HEK293T (cell line): ENCODE measurements around the gene RGL2.

ENCODE experiments used
- CTCF ChIA-PET: fragments of 350-600 bp; formaldehyde crosslinking; extraction: SDS; loops from one replicate; lab custom pipeline; 2021; ENCODE audit warnings: antibody characterized with exemption, inconsistent platforms; lab: Yijun Ruan, JAX
- POLR2A ChIA-PET: fragments of 350-600 bp; formaldehyde crosslinking; extraction: SDS; loops from one replicate; lab custom pipeline; 2020; ENCODE audit warnings: antibody characterized with exemption, inconsistent platforms; lab: Yijun Ruan, JAX
- DNase-seq: peaks from one replicate; pipeline ENCODE4 v3.0.0; 2012; ENCODE audit warnings: mixed read lengths; ENCODE audit errors: extremely low spot score
- ARNT ChIP-seq: fragments of 450-650 bp; IDR thresholded peaks from 2 replicates; pipeline ENCODE4 v1.6.1; 2017; ENCODE audit warnings: mild to moderate bottlenecking
- BHLHE40 ChIP-seq: fragments of 450-650 bp; IDR thresholded peaks from 2 replicates; pipeline ENCODE4 v1.6.1; 2016; ENCODE audit warnings: mild to moderate bottlenecking, moderate library complexity, borderline replicate concordance
- CTBP1 ChIP-seq: fragments of 450-650 bp; IDR thresholded peaks from 2 replicates; pipeline ENCODE4 v1.6.1; 2016; ENCODE audit warnings: borderline replicate concordance
- ELF4 ChIP-seq: fragments of 450-650 bp; IDR thresholded peaks from 2 replicates; pipeline ENCODE4 v1.6.1; 2017; ENCODE audit warnings: antibody characterized with exemption
- FOXA1 ChIP-seq: fragments of 450-650 bp; IDR thresholded peaks from 2 replicates; pipeline ENCODE4 v1.6.1; 2016; ENCODE audit warnings: mild to moderate bottlenecking
- FOXK2 ChIP-seq: fragments of 450-650 bp; IDR thresholded peaks from 2 replicates; pipeline ENCODE4 v1.6.1; 2016; ENCODE audit warnings: mild to moderate bottlenecking
- FOXM1 ChIP-seq: fragments of 450-650 bp; IDR thresholded peaks from 2 replicates; pipeline ENCODE4 v1.6.1; 2017; ENCODE audit warnings: mild to moderate bottlenecking, borderline replicate concordance
- HDGF ChIP-seq: fragments of 450-650 bp; IDR thresholded peaks from 2 replicates; pipeline ENCODE4 v1.6.1; 2017; ENCODE audit warnings: antibody characterized with exemption, borderline replicate concordance
- L3MBTL2 ChIP-seq: fragments of 450-650 bp; conservative IDR thresholded peaks from 2 replicates; pipeline ENCODE4 v1.6.1; 2016; ENCODE audit warnings: mild to moderate bottlenecking
- LEF1 ChIP-seq: fragments of 450-650 bp; IDR thresholded peaks from 2 replicates; pipeline ENCODE4 v1.6.1; 2017; ENCODE audit warnings: mild to moderate bottlenecking, borderline replicate concordance
- NFRKB ChIP-seq: fragments of 450-650 bp; IDR thresholded peaks from 2 replicates; pipeline ENCODE4 v1.6.1; 2016; ENCODE audit warnings: mild to moderate bottlenecking, moderate library complexity
- PKNOX1 ChIP-seq: fragments of 450-650 bp; IDR thresholded peaks from 2 replicates; pipeline ENCODE4 v1.6.1; 2016
- SP1 ChIP-seq: fragments of 450-650 bp; IDR thresholded peaks from 2 replicates; pipeline ENCODE4 v1.6.1; 2017
- SUZ12 ChIP-seq: fragments of 450-650 bp; IDR thresholded peaks from 2 replicates; pipeline ENCODE4 v1.6.1; 2016; ENCODE audit warnings: mild to moderate bottlenecking
- TARDBP ChIP-seq: fragments of 450-650 bp; IDR thresholded peaks from 2 replicates; pipeline ENCODE4 v1.6.1; 2016
- ZNF384 ChIP-seq: fragments of 450-650 bp; IDR thresholded peaks from 2 replicates; pipeline ENCODE4 v1.6.1; 2016

RGL2 gene

GRCh38 chr6:33279971-33280511 is 18.7 kb downstream of the RGL2 start:
- POLR2A ChIA-PET: interaction anchor here (1.1 to 4.2 kb wide), 6 partner anchors 8 to 72 kb away, joined by 3 to 13 read pairs (median 4); partner anchors contain the start of genes RING1, RPS18, VPS52 and WDR46
- DNase-seq: peak; percentile 81
- TF ChIP-seq LEF1 (no peak), BHLHE40 (no peak), FOXM1 (no peak), TARDBP (no peak), L3MBTL2 (no peak), FOXA1 (no peak), FOXK2 (no peak), SP1 (no peak), ARNT (no peak), ZNF384 (no peak), HDGF (no peak), PKNOX1 (no peak), NFRKB (no peak), ELF4 (no peak), CTBP1 (no peak), SUZ12 (no peak)
- CTCF ChIA-PET: interaction anchor here (0.8 to 1.7 kb wide), 6 partner anchors 10 to 82 kb away, joined by 3 to 6 read pairs (median 3); partner anchors contain the start of genes PFDN6 and WDR46

- no peak for DNase-seq
- ChIA-PET CTCF (interaction anchor here (0.8 to 1.6 kb wide), 5 partner anchors 10 to 83 kb away, joined by 3 to 6 read pairs (median 3); partner anchors contain the start of genes PFDN6 and WDR46), POLR2A (interaction anchor here (0.9 to 4.2 kb wide), 8 partner anchors 8 to 71 kb away, joined by 3 to 37 read pairs (median 12); partner anchors contain the start of genes PFDN6, RGL2, RING1 and TAPBP)
- TF ChIP-seq SUZ12 (no peak), FOXK2 (no peak), PKNOX1 (no peak), FOXM1 (no peak), LEF1 (no peak), ZNF384 (no peak), NFRKB (no peak), ARNT (no peak), ELF4 (no peak), L3MBTL2 (no peak), TARDBP (no peak), CTBP1 (no peak), FOXA1 (no peak), SP1 (no peak), HDGF (no peak), BHLHE40 (no peak)
Measured at GRCh38 chr6:33279257-33279695, 19.5 kb downstream of the RGL2 start.

GRCh38 chr6:33278810-33279209 is 19.9 kb downstream of the RGL2 start:
- ChIA-PET POLR2A (interaction anchor here (0.9 to 4.2 kb wide), 7 partner anchors 8 to 71 kb away, joined by 3 to 37 read pairs (median 12); partner anchors contain the start of genes PFDN6, RGL2, RING1 and TAPBP), CTCF (interaction anchor here (1.0 to 1.4 kb wide), 3 partner anchors 21 to 83 kb away, joined by 3 to 6 read pairs (median 4); no protein-coding TSS in a partner anchor)
- no peak for TF ChIP-seq SUZ12
- TF ChIP-seq ZNF384: no peak
- no peak for TF ChIP-seq FOXA1
- TF ChIP-seq CTBP1: no peak
- no peak for TF ChIP-seq NFRKB
- TF ChIP-seq ARNT: no peak
- DNase-seq: no peak

GRCh38 chr6:33278392-33278741 is 20.4 kb downstream of the RGL2 start:
- ChIA-PET POLR2A (interaction anchor here (0.9 to 4.2 kb wide), 10 partner anchors 8 to 75 kb away, joined by 3 to 37 read pairs (median 8); partner anchors contain the start of genes PFDN6, RGL2, RING1 and TAPBP), CTCF (interaction anchor here (1.4 to 1.9 kb wide), 2 partner anchors 21 to 40 kb away, joined by 4 to 16 read pairs; no protein-coding TSS in a partner anchor)
- DNase-seq: no peak
- TF ChIP-seq SP1: no peak
- no peak for TF ChIP-seq BHLHE40
- no peak for TF ChIP-seq ELF4
- TF ChIP-seq FOXK2: no peak
- TF ChIP-seq ARNT: no peak
- no peak for TF ChIP-seq FOXA1
- TF ChIP-seq ZNF384: no peak

- ChIA-PET POLR2A (interaction anchor here (0.9 to 4.2 kb wide), 20 partner anchors 8 to 306 kb away, joined by 3 to 37 read pairs (median 5); partner anchors contain the start of genes PFDN6, RGL2, RING1 and TAPBP), CTCF (interaction anchor here (0.8 to 1.9 kb wide), 10 partner anchors 11 to 153 kb away, joined by 3 to 16 read pairs (median 4); partner anchors contain the start of genes PFDN6 and WDR46)
- no peak for TF ChIP-seq LEF1
- TF ChIP-seq HDGF: no peak
- no peak for TF ChIP-seq FOXM1
- no peak for TF ChIP-seq PKNOX1
- no peak for TF ChIP-seq ARNT
- no peak for TF ChIP-seq SUZ12
- TF ChIP-seq CTBP1: no peak
- no peak for TF ChIP-seq ZNF384
- TF ChIP-seq L3MBTL2: no peak
- no peak for TF ChIP-seq SP1
- TF ChIP-seq FOXA1: no peak
- TF ChIP-seq BHLHE40: no peak
- no peak for TF ChIP-seq ELF4
- DNase-seq: no peak
Measured at GRCh38 chr6:33277663-33278391, 20.9 kb downstream of the RGL2 start.
